Measurements from ENCODE around the gene FOXJ3. TPM values are rescaled to one million over a fixed set of nuclear protein-coding genes. Genes with fewer than 3 reads are reported as not detected.

The FOXJ3 gene
- total and polyA plus RNA-seq, 2 donors (not counting 1 experiment from before 2014, with no cell fraction given) = 15.4 to 76.4 TPM

- ChIA-PET POLR2A (no interaction called here), CTCF (no interaction called here)
- H3K27me3 ChIP-seq (replicated peaks in 1 of 4; ENCODE audit: control extremely low read depth in 1 of 4, control insufficient read depth in 3 of 4, insufficient read depth in 4 of 4, low read length in 3 of 4) = peaks cover 0 to 32% (median 25%) of the 10 kb centered on the region in 4 experiments
- Mint-ChIP-seq H3K4me1 (peaks cover 11% of the 10 kb centered on the region), H3K27ac (no peak overlapping the region), H3K4me3 (peak overlapping the region; percentile 84), H3K27me3 (peaks cover 53% of the 10 kb centered on the region), H3K9me3 (ENCODE audit: insufficient read depth) (no peaks in the 10 kb centered on the region)
- ATAC-seq (ENCODE audit: low read depth) (peak; percentile 55), DNase-seq (no peak)
- peak overlapping the region; percentile 72 for H2AFZ ChIP-seq (ENCODE audit: insufficient read depth, low read depth, low read length, poor library complexity, severe bottlenecking)
- peak overlapping the region; percentile 83 for H3K4me2 ChIP-seq (replicated peaks; ENCODE audit: low read depth, low read length, poor library complexity, severe bottlenecking)
- 2% methylated on average over 34 of the region's 34 CpGs for WGBS (ENCODE audit: insufficient coverage)
- intact Hi-C loops (cut with micrococcal nuclease) = no loop called here
- H3K4me3 ChIP-seq (ENCODE audit: control extremely low read depth in 1 of 5, extremely low read depth in 1 of 5, insufficient read depth in 1 of 5, low read depth in 2 of 5, low read length in 4 of 5) = peak overlapping the region in 4 of 5 experiments; percentile 11 to 54 (median 42)
- no peaks in the 10 kb centered on the region for H3K9me3 ChIP-seq (ENCODE audit: control extremely low read depth in 1 of 3, control insufficient read depth in 2 of 3, insufficient read depth in 1 of 3, low read length in 2 of 3)
- H3K4me1 ChIP-seq (ENCODE audit: control insufficient read depth in 2 of 2, insufficient read depth in 2 of 2, low read length in 2 of 2) = peaks cover 9 to 14% of the 10 kb centered on the region in 2 donors
- no peak for TF ChIP-seq EZH2 (IDR thresholded peaks at IDR 0.05; ENCODE audit: borderline replicate concordance, insufficient read depth, low read depth, low read length, poor library complexity, severe bottlenecking)
- TF ChIP-seq CTCF (IDR thresholded peaks at IDR 0.05) = no peak
- no peak overlapping the region for H3K27ac ChIP-seq (ENCODE audit: low read length in 2 of 2)
- H3K79me2 ChIP-seq (ENCODE audit: control insufficient read depth, insufficient read depth, low read length) = no peaks in the 10 kb centered on the region
- no peaks in the 10 kb centered on the region for H4K20me1 ChIP-seq (ENCODE audit: control insufficient read depth, insufficient read depth, low read length, poor library complexity, severe bottlenecking)
- peak overlapping the region; percentile 49 for H3K9ac ChIP-seq (ENCODE audit: low read length)
- H3K36me3 ChIP-seq (replicated peaks in 1 of 2; ENCODE audit: control extremely low read depth in 1 of 2, control insufficient read depth in 1 of 2, extremely low read depth in 1 of 2, insufficient read depth in 2 of 2, low read length in 1 of 2) = no peaks in the 10 kb centered on the region
These were observed 45.0 kb upstream of the FOXJ3 start for GRCh38 chr1:42379794-42380585.

GRCh38 chr1:42372796-42373195, 37.8 kb upstream of the FOXJ3 start:
- H3K79me2 ChIP-seq (ENCODE audit: control insufficient read depth, insufficient read depth, low read length) = no peaks in the 10 kb centered on the region
- intact Hi-C loops (cut with micrococcal nuclease) = no loop called here
- H3K4me3 ChIP-seq (ENCODE audit: control extremely low read depth in 1 of 5, extremely low read depth in 1 of 5, insufficient read depth in 1 of 5, low read depth in 2 of 5, low read length in 4 of 5) = no peak overlapping the region
- no peaks in the 10 kb centered on the region for H3K4me1 ChIP-seq (ENCODE audit: control insufficient read depth in 2 of 2, insufficient read depth in 2 of 2, low read length in 2 of 2)
- no peaks in the 10 kb centered on the region for H3K4me1 Mint-ChIP-seq
- no peak overlapping the region for H3K9ac ChIP-seq (ENCODE audit: low read length)
- H3K9me3 ChIP-seq (ENCODE audit: control extremely low read depth in 1 of 3, control insufficient read depth in 2 of 3, insufficient read depth in 1 of 3, low read length in 2 of 3) = no peaks in the 10 kb centered on the region
- no peak overlapping the region for H3K27ac ChIP-seq (ENCODE audit: low read length in 2 of 2)
- no peaks in the 10 kb centered on the region for H4K20me1 ChIP-seq (ENCODE audit: control insufficient read depth, insufficient read depth, low read length, poor library complexity, severe bottlenecking)
- H3K27me3 ChIP-seq (replicated peaks in 1 of 4; ENCODE audit: control extremely low read depth in 1 of 4, control insufficient read depth in 3 of 4, insufficient read depth in 4 of 4, low read length in 3 of 4) = peaks cover 0 to 7% (median 4%) of the 10 kb centered on the region in 4 experiments
- H3K4me2 ChIP-seq (replicated peaks; ENCODE audit: low read depth, low read length, poor library complexity, severe bottlenecking) = no peak overlapping the region
- H2AFZ ChIP-seq (ENCODE audit: insufficient read depth, low read depth, low read length, poor library complexity, severe bottlenecking) = no peak overlapping the region
- no peaks in the 10 kb centered on the region for H3K36me3 ChIP-seq (replicated peaks in 1 of 2; ENCODE audit: control extremely low read depth in 1 of 2, control insufficient read depth in 1 of 2, extremely low read depth in 1 of 2, insufficient read depth in 2 of 2, low read length in 1 of 2)
- no peak overlapping the region for H3K27ac Mint-ChIP-seq
- H3K4me3 Mint-ChIP-seq = no peak overlapping the region
- no peak for TF ChIP-seq CTCF (IDR thresholded peaks at IDR 0.05)
- TF ChIP-seq EZH2 (IDR thresholded peaks at IDR 0.05; ENCODE audit: borderline replicate concordance, insufficient read depth, low read depth, low read length, poor library complexity, severe bottlenecking) = no peak
- POLR2A ChIA-PET = no interaction called here
- no peak for ATAC-seq (ENCODE audit: low read depth)
- no peak for DNase-seq
- peaks cover 43% of the 10 kb centered on the region for H3K27me3 Mint-ChIP-seq
- no CpG with 5 or more reads among the region's 2 CpGs for WGBS (ENCODE audit: insufficient coverage)
- no peaks in the 10 kb centered on the region for H3K9me3 Mint-ChIP-seq (ENCODE audit: insufficient read depth)
- CTCF ChIA-PET = no interaction called here
